GM19043 (cell line): ENCODE measurements around the gene OSMR.

Source experiments
- ATAC-seq: cut with Tn5 transposase; IDR thresholded peaks from one replicate; pipeline ENCODE4 v1.9.1; 2021; ENCODE audit warnings: low read depth; ENCODE audit not compliant: unreplicated experiment

OSMR gene

DNA sequence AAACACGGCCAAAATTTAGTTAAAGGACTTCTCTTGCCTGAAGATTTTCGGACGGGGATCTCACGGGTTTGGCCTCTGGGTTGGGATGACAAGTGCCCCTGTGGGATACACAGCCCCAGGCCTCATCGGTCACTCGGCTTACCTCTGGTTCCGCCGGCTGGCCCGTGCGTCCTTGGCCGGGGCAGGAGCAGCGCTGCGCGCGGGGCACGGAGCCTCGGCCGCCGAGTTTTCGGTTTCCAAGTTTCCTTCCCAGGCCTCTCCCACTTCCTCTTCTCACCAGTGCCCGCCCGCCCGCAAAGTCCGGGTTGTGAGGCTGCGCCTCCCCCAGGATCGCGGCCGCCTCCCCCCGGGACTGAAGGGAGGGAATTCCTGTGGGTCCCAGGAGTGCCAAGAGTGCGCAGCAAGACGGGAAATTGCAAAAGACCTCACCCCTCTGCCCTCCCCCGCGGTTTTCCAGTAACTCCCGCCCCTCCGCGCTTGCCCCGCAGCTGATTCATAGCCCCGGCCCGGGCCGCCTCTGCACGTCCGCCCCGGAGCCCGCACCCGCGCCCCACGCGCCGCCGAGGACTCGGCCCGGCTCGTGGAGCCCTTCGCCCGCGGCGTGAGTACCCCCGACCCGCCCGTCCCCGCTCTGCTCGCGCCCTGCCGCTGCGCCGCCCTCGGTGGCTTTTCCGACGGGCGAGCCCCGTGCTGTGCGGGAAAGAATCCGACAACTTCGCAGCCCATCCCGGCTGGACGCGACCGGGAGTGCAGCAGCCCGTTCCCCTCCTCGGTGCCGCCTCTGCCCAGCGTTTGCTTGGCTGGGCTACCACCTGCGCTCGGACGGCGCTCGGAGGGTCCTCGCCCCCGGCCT lies at the start of gene OSMR:
TSS of gene OSMR (plus strand) at position 487 of the 853 bp plus-strand sequence. CDS start 23,033 bp downstream, outside the sequence.
- ATAC-seq, result no peak

GRCh38 chr5:38796742-38797108 lies 49.1 kb upstream of the OSMR start:
- no peak for ATAC-seq

DNA sequence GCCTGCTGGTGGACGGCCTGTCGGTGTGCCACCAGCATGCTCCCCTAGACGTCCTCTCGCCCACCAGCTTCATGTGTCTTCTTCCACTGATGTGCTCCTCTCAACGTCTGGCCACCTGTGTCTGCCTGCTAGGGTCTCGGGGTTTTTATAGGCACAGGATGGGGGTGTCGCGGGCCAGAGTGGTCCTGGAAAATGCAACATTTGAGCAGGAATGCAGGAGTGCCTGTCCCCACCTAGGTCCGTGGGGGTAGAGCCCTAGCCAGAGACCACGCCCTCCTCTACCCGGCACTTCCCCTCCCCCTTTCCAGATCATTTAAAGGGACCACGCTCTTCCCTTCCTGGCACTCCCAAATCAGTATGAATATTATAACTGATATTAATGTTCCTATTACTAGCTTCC lies 48.0 kb upstream of the OSMR start:
- no peak for ATAC-seq

DNA sequence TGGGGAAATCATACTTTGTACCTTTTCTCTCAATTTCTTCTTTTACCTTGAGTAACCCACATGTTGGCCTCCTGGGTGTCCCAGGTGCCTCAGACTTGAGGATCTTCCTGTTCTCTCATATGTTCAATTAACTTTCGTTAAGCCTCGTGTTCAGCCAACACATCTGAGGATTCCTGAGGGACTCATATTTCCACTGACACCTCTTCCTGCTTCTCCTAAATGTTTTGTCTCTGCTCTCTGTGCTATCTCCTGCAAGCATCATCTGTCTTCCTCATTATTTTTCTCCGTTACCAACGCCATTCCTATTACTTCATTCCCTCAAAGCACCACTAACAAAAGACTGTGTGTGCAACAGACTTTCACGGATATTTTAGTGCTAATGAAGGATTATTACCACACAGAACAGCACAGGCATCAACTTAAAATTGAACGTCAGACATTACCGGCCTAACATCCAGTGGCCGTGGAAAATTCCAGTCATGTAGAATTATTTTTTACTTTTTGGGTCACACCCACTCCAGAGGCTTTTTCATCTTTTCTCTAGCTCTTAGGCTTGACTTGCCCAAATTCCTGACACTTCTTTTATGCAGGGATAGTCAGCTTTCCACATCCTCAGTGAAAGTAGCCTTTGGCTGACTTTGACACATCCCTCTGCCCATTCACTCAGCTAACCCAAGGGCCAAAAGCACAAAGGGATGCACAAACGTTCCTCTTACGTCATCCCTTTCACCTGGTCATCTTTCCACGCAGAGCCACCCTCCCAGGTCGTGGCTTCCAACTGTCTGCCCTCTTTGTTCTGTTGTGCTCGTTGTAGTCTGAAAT lies 46.0 kb upstream of the OSMR start:
- ATAC-seq, result no peak

DNA sequence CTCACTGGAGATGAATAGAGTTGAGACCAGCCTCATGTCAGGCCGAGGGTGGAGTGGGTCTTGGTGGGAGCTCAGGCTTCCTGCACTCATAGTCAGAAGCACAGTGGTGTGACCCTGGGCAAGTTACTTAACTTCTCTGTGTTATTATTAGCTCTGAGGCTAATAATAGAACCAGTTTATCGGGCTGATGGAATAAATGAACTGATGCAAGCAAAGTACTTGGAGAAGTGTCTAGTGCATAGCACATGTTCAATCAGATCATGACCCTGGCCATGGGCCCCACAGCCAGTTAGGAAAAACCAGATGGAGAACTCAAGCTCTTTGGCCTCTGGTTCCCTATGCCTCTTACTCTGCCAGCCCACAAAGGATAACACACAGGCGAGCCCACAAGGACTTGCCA lies 45.3 kb upstream of the OSMR start:
- no peak for ATAC-seq

GRCh38 chr5:38802125-38802524 lies 43.7 kb upstream of the OSMR start:
- ATAC-seq, result no peak

GRCh38 chr5:38803246-38803645 lies 42.6 kb upstream of the OSMR start:
- no peak for ATAC-seq

- no peak for ATAC-seq
Measured at GRCh38 chr5:38806775-38807258, 39.0 kb upstream of the OSMR start.

- ATAC-seq, result no peak
Measured at GRCh38 chr5:38807570-38808483, 38.0 kb upstream of the OSMR start.

- ATAC-seq, result no peak
Measured at GRCh38 chr5:38808666-38809343, 37.0 kb upstream of the OSMR start.

GRCh38 chr5:38809388-38810359 lies 36.1 kb upstream of the OSMR start:
- ATAC-seq, result peak; percentile 71

DNA sequence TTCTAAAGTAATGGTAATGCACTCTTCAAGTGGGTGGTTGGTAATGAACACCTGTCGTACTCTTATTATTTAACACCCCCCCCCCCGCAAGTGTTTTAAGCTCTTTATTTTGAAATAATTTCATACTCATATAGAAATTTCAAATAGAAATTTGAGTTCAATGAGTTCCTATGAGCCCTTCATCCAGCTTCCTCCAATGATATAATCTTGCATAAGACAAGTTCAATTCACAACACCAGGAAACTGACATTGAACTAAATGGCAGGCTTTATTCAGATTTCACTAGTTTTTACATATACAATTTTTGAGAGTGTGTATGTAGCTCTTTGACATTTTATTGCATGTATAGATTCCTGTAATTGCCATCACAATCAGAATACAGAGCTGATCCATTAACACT lies 30.9 kb upstream of the OSMR start:
- ATAC-seq, result no peak

DNA sequence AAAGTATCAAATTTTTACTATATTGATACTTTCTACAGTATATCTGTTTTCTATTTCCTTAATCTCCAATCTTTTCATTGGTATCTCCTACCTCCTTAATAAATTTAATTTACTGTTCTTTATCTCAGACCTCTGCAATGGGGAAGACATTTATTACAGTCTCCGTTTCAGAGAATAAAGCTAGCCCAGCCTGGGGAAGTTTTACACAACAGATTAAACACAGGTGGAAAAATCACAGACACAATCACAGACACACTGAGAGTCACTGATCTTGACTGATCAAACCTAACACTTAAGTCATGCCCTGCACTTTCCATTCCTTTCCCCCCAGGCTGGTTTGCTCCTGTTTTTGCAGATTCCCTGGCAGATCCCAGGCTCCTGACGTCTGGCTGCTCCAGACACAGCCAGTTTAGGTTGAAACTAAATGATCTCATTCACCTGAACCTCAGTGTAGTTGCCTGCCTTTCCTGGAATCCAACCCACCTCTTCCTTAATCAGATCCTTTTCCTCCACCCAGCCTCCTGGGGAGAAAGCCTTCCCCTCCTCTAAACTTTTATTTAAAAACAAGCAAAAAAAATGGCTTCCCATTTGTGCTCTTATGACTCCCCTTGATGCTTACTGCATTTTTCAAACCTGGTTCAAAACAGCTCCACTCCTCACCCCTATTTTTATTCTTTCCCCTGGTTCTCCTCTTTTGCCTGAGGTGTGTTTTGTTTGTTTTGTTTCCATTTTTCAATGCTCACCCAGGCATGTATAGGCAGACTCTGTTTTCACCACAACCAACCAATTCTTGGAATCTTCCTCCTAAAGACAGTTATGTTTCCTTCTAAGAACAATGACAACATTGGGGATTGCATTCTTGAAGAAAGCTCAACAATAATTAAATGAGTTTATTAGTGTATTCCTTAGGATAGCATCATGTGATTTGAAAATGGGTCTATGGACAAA lies 29.5 kb upstream of the OSMR start:
- ATAC-seq, result no peak

- no peak for ATAC-seq
Measured at GRCh38 chr5:38821679-38822078, 24.1 kb upstream of the OSMR start.

GRCh38 chr5:38823503-38823902 lies 22.3 kb upstream of the OSMR start:
- ATAC-seq, result no peak

- ATAC-seq, result no peak
Measured at GRCh38 chr5:38824821-38825220, 21.0 kb upstream of the OSMR start.

GRCh38 chr5:38825494-38825893 lies 20.3 kb upstream of the OSMR start:
- ATAC-seq, result no peak

DNA sequence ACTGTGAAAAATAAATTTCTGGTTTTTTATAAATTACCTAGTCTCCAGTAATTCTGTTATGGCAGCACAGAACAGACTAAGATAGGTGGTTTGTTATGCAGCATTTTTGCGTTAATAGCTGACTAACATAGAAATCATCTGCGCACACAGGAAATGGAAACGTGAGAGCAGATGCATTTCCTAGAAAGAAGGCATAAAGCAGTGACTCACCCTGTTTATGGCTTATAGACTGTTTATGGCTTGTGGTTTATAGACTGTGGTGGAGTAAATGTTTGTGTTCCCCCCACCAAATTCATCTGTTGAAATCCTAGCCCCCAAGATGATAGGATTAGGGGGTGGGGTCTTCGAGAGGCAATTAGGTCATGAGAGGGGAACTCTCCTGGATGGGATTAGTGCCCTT lies 18.3 kb upstream of the OSMR start:
- no peak for ATAC-seq
